ENCODE results near the gene KAT2B. TPM values are rescaled to one million over a fixed set of nuclear protein-coding genes. Genes with fewer than 3 reads are reported as not detected.

KAT2B gene
- total RNA-seq, 1 experiment from 2014 or later = 4.6 TPM

DNA sequence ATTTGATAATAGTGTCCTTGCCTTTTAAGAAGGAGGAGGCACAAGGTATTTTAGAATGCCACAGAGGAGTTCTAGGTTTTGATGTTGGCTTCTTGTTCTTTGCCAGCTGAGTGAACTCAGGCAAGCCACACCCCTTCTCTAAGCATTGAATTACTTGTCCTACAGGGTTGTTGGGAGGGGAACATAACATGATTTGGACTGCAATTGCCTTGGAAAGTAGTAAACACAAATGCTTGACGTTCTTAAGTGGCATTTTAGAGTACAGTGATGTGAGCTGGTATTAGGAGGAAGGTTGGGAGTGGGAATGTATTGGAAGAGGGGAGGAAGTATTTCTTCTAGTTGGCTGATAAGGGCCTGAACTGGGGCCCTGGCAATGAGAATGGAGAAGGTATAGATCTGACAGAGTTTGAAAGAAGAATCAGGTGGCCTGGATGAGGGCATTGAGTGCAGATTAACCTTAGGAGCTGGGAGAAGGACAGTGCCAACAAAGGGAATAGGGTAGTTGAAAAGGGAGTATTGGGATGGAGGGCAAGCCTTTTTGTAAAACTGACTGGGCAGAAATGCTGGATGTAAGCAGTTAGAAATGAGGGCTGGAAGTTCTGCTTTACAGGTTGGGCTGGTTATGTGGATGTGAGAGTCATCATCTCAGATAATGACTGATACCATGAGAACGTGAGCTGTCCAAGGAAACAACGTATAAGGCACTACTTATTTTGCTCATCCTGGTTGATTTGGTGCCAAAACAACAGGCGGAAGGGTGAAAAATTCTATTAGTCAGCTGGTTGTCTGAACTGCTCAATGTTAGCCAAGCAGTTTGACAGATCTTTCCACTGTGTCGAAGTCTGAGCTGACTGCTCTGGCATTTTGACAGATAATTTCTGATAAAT lies 16.7 kb downstream of the KAT2B start:
- Histone ChIP-seq H3K27me3 (replicated peaks; ENCODE audit: insufficient read depth, low read depth, low read length, poor library complexity) (no peaks in the 10 kb centered on the region), H3K4me1 (ENCODE audit: insufficient read depth, low read length, poor library complexity, severe bottlenecking) (no peaks in the 10 kb centered on the region), H3K9me3 (ENCODE audit: low read depth, low read length, poor library complexity, severe bottlenecking) (no peaks in the 10 kb centered on the region), H3K4me3 (ENCODE audit: low read depth, low read length, poor library complexity, severe bottlenecking) (no peak overlapping the region), H3K36me3 (ENCODE audit: insufficient read depth, low read length, poor library complexity, severe bottlenecking) (no peaks in the 10 kb centered on the region), H3K27ac (ENCODE audit: low read depth, low read length, poor library complexity, severe bottlenecking) (no peak overlapping the region)
- TF ChIP-seq, protein P1, sequence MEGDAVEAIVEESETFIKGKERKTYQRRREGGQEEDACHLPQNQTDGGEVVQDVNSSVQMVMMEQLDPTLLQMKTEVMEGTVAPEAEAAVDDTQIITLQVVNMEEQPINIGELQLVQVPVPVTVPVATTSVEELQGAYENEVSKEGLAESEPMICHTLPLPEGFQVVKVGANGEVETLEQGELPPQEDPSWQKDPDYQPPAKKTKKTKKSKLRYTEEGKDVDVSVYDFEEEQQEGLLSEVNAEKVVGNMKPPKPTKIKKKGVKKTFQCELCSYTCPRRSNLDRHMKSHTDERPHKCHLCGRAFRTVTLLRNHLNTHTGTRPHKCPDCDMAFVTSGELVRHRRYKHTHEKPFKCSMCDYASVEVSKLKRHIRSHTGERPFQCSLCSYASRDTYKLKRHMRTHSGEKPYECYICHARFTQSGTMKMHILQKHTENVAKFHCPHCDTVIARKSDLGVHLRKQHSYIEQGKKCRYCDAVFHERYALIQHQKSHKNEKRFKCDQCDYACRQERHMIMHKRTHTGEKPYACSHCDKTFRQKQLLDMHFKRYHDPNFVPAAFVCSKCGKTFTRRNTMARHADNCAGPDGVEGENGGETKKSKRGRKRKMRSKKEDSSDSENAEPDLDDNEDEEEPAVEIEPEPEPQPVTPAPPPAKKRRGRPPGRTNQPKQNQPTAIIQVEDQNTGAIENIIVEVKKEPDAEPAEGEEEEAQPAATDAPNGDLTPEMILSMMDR (conservative IDR thresholded peaks at IDR 0.05; ENCODE audit: low read depth, low read length) = no peak
- TF ChIP-seq EZH2 (IDR thresholded peaks at IDR 0.05; ENCODE audit: borderline replicate concordance, low read depth, low read length, poor library complexity, severe bottlenecking) = no peak
- POLR2A ChIA-PET (ENCODE audit: low non-redundant PET) = no interaction called here
- no TSS peak for BruUV-seq (replicated peaks)
- CTCF ChIA-PET = no interaction called here
- intact Hi-C loops (cut with micrococcal nuclease; ENCODE audit: unreplicated experiment) = no loop called here
- no peak for DNase-seq (ENCODE audit: low spot score)

DNA sequence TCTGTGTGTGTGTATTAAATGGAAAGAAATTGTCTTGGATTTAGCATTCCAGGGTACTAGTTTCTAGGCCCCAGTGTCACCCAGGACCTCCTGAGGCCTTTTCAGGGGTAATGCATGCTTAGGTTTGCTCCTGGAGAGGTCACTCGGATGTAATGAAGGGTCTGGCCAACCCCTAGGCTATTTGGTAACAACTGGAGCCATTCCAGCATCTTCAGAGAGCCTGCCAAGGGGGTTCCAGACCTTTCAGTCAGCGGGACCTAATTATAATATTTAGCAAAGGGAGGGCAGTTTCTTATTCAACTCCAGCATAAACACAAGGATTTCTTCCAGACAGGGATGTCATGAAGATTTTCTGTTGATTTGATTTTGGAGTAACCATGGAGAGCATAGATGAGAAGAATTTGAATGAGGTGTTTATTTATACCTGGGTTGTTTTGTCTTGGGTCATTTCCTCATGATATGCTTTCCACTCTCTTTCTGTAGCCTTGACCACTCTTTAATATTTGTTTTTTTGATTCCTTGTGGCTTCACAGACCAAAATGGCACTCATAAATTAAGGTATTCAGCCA lies 17.4 kb downstream of the KAT2B start:
- BruUV-seq (replicated peaks) = no TSS peak
- CTCF ChIA-PET = no interaction called here
- POLR2A ChIA-PET (ENCODE audit: low non-redundant PET) = no interaction called here
- H3K9me3 ChIP-seq (ENCODE audit: low read depth, low read length, poor library complexity, severe bottlenecking) = no peaks in the 10 kb centered on the region
- H3K4me1 ChIP-seq (ENCODE audit: insufficient read depth, low read length, poor library complexity, severe bottlenecking) = no peaks in the 10 kb centered on the region
- no peaks in the 10 kb centered on the region for H3K36me3 ChIP-seq (ENCODE audit: insufficient read depth, low read length, poor library complexity, severe bottlenecking)
- no peak for DNase-seq (ENCODE audit: low spot score)
- H3K27me3 ChIP-seq (replicated peaks; ENCODE audit: insufficient read depth, low read depth, low read length, poor library complexity) = no peaks in the 10 kb centered on the region
- H3K4me3 ChIP-seq (ENCODE audit: low read depth, low read length, poor library complexity, severe bottlenecking) = no peak overlapping the region
- no peak overlapping the region for H3K27ac ChIP-seq (ENCODE audit: low read depth, low read length, poor library complexity, severe bottlenecking)
- intact Hi-C loops (cut with micrococcal nuclease; ENCODE audit: unreplicated experiment) = no loop called here
- no peak for TF ChIP-seq EZH2 (IDR thresholded peaks at IDR 0.05; ENCODE audit: borderline replicate concordance, low read depth, low read length, poor library complexity, severe bottlenecking)
- TF ChIP-seq, protein P1 (conservative IDR thresholded peaks at IDR 0.05; ENCODE audit: low read depth, low read length) = no peak

DNA sequence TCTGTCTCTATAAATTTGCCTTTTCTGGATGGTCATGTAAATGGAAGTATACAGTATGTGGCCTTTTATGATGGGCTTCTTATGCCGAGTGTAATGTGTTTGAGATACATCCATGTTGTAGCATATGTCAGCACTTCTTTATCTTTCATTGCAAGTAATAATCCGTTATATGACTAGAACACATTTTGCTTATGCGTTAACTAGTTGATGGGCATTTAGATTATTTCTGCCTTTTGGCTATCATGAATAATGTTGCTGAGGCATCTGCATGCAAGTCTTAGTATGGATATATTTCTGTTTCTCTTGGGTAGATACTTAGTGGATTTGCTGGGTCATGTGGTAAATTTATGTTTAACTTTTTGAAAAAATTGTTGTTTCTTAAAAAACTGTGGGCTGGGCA lies 19.7 kb downstream of the KAT2B start:
- CTCF ChIA-PET = no interaction called here
- Histone ChIP-seq H3K9me3 (ENCODE audit: low read depth, low read length, poor library complexity, severe bottlenecking) (no peaks in the 10 kb centered on the region), H3K27me3 (replicated peaks; ENCODE audit: insufficient read depth, low read depth, low read length, poor library complexity) (no peaks in the 10 kb centered on the region), H3K4me1 (ENCODE audit: insufficient read depth, low read length, poor library complexity, severe bottlenecking) (no peaks in the 10 kb centered on the region), H3K27ac (ENCODE audit: low read depth, low read length, poor library complexity, severe bottlenecking) (no peak overlapping the region), H3K36me3 (ENCODE audit: insufficient read depth, low read length, poor library complexity, severe bottlenecking) (no peaks in the 10 kb centered on the region), H3K4me3 (ENCODE audit: low read depth, low read length, poor library complexity, severe bottlenecking) (no peak overlapping the region)
- no peak for DNase-seq (ENCODE audit: low spot score)
- TF ChIP-seq, protein P1 (conservative IDR thresholded peaks at IDR 0.05; ENCODE audit: low read depth, low read length) = no peak
- TF ChIP-seq EZH2 (IDR thresholded peaks at IDR 0.05; ENCODE audit: borderline replicate concordance, low read depth, low read length, poor library complexity, severe bottlenecking) = no peak
- POLR2A ChIA-PET (ENCODE audit: low non-redundant PET) = no interaction called here
- no TSS peak for BruUV-seq (replicated peaks)
- intact Hi-C loops (cut with micrococcal nuclease; ENCODE audit: unreplicated experiment) = no loop called here
